Adipose tissue (tissue), 3 donors: Measurements from ENCODE around the gene LRFN5. TPM values are rescaled to one million over a fixed set of nuclear protein-coding genes. Genes with fewer than 3 reads are reported as not detected.
"Not testable (repeated sequence)": the region's sequence is repeated elsewhere in the genome, so short reads cannot be mapped to it uniquely, and the experiment has no call there.

Source experiments
- H3K27ac ChIP-seq: one replicate; pipeline ENCODE4 v1.5.1; 2013; ENCODE audit warnings: low read depth, low read length
- WGBS, 3 donors: extraction: QIAGEN DNeasy Blood & Tissue Kit; methylation state at CpG; one replicate each; pipeline ENCODE4 v1.1.7; 2013; 5-methylcytosine and 5-hydroxymethylcytosine counted together
- polyA plus RNA-seq, 3 donors: library from polyadenylated mRNA; stranded (reverse); fragments of 200-250 nt; gene quantifications; one replicate each; pipeline ENCODE4 v1.2.3, GENCODE V29; 2013
- donor health status: healthy with polysubstance abuse.
- donor health status: Bipolar disorder and iron deficiency.
- donor health status: healthy.

LRFN5 gene
- polyA plus RNA-seq, 3 donors, result 0.16 to 3.1 (median 0.83) TPM

- H3K27ac ChIP-seq, result no peak overlapping the region
- WGBS, 3 donors, result 26 to 59% (median 33%) methylated on average over 5 of the region's 5 CpGs
These were observed 142.8 kb downstream of the LRFN5 start for GRCh38 chr14:41749429-41749828.

DNA sequence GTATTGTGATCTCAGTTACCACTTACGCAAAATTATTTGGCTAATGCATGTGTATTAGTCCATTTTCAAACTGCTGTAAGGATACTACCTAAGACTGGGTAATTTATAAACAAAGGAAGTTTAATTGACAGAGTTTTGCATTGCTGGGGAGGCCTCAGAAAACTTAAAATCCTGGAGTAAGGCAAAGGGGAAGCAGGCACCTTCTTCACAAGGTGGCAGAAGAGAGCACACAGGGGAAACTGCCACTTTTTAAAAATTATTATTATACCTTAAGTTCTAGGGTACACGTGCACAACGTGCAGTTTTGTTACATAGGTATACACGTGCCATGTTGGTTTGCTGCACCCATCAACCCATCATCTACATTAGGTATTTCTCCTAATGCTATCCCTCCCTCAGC lies 143.9 kb downstream of the LRFN5 start:
- WGBS, 3 donors, result 63 to 85% (median 69%) methylated on average over 4 of the region's 4 CpGs
- H3K27ac ChIP-seq, result not testable (repeated sequence)

GRCh38 chr14:41758011-41758665 lies 151.5 kb downstream of the LRFN5 start:
- no peak overlapping the region for H3K27ac ChIP-seq
- WGBS, 3 donors, result 67 to 84% (median 67%) methylated on average over 1 of the region's 1 CpG

DNA sequence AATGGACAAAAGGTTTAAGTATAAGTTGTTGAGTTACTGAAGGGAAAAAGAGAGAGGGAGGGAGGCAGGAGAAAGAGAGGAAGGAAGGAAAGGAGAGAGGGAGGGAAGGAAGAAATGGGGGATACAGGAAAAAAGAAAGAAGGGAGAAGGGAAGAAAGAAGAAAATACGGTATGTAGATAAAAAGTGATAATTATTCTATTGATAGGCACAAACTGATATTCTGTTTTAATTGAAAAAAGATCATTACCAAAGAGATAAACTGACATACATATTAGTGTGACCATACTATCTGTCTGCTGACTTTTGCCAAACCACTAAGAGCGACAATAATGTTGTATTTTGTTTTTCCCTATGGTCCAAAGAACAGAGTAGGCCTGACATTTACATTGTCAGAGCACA lies 154.5 kb downstream of the LRFN5 start:
- no peak overlapping the region for H3K27ac ChIP-seq
- 75 to 88% (median 82%) methylated on average over 2 of the region's 2 CpGs for WGBS, 3 donors

GRCh38 chr14:41766772-41767171 lies 160.1 kb downstream of the LRFN5 start:
- WGBS, 3 donors, result 66 to 84% (median 77%) methylated on average over 5 of the region's 5 CpGs
- H3K27ac ChIP-seq, result no peak overlapping the region

- 17 to 56% (median 49%) methylated on average over 1 of the region's 1 CpG for WGBS, 3 donors
- H3K27ac ChIP-seq, result no peak overlapping the region
These were observed 167.0 kb downstream of the LRFN5 start for GRCh38 chr14:41773536-41774279.

DNA sequence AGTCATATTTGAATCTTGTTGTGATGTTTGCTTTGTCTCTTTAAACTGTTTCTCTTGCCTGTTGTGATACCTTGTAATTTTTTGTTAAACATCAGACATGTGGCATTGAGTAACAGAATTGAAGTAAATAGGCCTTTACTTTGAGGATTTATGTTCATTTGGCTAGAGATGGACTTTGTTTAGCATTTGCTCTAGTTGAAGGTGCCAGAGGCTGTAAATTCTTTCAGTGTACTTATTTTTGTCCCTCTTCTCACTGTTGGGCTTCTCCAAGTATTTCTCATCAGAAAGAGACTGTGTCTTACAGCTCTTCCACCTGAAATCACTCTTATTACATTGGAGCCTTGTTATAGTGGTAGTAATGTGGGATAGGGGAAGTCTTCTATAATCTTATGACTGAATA lies 175.8 kb downstream of the LRFN5 start:
- no peak overlapping the region for H3K27ac ChIP-seq

GRCh38 chr14:41783403-41783802 lies 176.7 kb downstream of the LRFN5 start:
- H3K27ac ChIP-seq, result no peak overlapping the region
- WGBS, 3 donors, result 75 to 89% (median 86%) methylated on average over 2 of the region's 2 CpGs

DNA sequence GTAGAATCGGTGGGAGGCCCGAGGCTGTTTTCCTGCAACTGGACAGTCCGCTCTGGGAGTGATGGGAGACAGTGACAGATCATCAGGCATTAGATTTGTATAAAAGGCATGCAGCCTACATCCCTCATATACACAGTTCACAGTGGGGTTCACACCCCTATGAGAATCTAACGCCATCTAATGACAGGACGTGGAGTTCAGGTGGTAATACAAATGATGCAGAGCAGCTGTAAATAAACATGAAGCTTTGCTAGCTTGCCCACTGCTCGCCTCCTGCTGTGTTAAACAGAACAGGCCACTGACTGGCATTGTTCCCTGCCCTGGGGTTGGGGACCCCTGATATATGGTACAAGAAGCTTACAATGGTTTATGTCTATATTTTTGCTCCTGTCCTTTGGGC lies 179.0 kb downstream of the LRFN5 start:
- WGBS, 3 donors, result 61 to 81% (median 77%) methylated on average over 6 of the region's 6 CpGs
- H3K27ac ChIP-seq, result no peak overlapping the region

GRCh38 chr14:41799817-41800216 lies 193.1 kb downstream of the LRFN5 start:
- WGBS, 3 donors, result 72 to 85% (median 79%) methylated on average over 1 of the region's 1 CpG
- H3K27ac ChIP-seq, result no peak overlapping the region

- no peak overlapping the region for H3K27ac ChIP-seq
- WGBS, 3 donors, result 71 to 85% (median 81%) methylated on average over 5 of the region's 5 CpGs
These were observed 199.0 kb downstream of the LRFN5 start for GRCh38 chr14:41805633-41806032.

DNA sequence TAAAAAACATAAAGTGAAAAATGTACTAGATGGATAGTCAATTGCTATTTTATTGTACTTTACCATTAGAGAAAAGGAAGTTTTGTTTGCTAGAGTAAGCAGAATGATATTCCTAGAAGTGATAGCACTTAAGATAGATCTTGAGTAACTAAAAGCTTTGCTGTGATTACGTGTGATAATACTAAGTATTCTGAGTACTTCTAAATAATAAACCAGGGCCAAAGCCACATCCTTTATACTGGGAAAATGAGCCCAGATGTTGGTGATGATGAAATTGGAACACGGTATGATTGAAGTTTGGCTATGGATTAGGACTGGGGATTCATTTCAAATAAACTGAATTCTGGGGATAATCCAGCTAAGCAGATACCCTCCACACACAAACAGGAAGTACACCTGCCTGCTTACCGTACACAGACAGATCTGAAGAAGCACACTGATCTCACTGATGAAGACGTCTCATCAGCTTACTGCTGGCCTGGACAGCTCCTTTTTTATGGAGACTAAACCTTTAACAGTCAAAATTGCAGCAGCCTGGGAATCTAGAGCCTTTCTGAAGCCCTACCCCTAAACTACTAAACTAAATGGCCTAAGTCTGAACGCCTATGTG lies 199.8 kb downstream of the LRFN5 start:
- H3K27ac ChIP-seq, result no peak overlapping the region
- 61 to 78% (median 69%) methylated on average over 5 of the region's 5 CpGs for WGBS, 3 donors

DNA sequence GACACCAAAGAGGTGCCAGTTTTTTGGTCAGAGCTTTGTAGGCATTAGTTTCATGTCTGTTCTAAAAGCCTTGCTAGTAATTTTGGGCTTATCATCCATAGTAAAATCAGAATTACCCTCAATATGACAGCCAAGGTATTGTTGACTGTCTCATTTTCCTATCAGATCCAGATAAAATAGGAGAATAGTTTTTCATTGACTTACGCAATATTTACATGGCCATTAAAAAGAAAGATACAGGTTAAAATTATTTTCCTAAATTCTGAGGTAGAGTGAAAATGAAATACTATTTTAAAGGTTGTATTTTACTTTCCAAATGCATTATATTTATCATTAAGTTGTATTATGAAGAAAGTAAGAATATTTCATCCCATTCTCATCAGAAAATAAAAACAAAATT lies 203.7 kb downstream of the LRFN5 start:
- no peak overlapping the region for H3K27ac ChIP-seq
- 83 to 93% (median 91%) methylated on average over 1 of the region's 1 CpG for WGBS, 3 donors

- WGBS, 3 donors, result 54 to 72% (median 63%) methylated on average over 1 of the region's 1 CpG
- H3K27ac ChIP-seq, result no peak overlapping the region
These were observed 210.9 kb downstream of the LRFN5 start for GRCh38 chr14:41817626-41818025.

DNA sequence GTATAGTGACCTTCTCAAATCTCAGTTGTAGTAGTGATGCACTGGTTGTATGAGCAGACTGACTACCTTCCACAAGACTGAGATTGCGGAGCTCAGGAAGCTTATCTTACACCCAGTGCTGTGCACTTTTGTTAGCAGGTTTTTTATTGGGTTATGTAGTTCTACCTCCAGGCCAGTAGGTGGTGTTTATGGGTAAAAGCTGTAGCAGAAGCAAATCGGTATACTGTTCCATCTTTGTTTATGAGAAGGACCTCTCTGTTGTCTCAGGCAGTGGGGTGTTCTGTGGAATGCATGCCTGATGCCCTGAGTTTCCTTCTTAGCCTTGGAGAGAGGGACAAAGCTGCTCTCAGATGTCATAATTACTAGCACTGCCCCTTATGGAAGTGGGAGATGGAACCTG lies 217.8 kb downstream of the LRFN5 start:
- 79 to 92% (median 91%) methylated on average over 2 of the region's 2 CpGs for WGBS, 3 donors

GRCh38 chr14:41825622-41826021 lies 218.9 kb downstream of the LRFN5 start:
- 65 to 85% (median 69%) methylated on average over 1 of the region's 1 CpG for WGBS, 3 donors

More for the DNA sequence above, 217.8 kb downstream of the LRFN5 start:
- no peak overlapping the region for H3K27ac ChIP-seq

DNA sequence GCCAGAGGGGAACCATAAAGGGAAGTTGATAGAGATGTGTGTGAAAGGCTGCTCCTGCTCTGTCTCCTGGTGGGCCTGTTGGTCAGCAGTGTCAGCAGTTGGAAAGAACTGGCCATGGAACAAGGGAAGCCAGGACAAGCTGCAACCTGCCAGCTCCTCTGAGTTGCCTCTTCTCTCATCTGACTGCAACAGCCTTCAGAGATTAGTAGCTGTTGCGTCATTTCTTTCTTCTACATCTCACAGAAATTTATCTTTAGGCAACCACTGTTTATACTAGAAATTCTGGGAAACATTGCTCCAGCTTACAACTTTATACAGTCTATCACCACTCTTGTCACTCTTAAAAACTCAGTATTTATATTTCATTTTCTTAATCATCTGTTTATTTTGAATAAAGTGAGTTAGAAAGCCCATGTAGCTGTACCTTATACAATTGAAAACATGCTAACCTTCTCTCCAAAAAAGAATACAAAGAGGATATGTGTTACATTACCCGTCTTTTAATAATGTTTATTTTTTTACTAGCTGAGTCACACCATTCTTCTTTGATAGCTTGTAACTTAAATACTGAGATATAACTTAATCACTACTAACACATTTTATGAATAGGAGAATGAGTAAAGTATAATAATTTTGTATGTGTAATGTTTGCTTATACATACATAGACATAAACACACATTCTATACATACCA lies 224.2 kb downstream of the LRFN5 start:
- H3K27ac ChIP-seq, result no peak overlapping the region
- 55 to 62% (median 60%) methylated on average over 2 of the region's 2 CpGs for WGBS, 3 donors

More at GRCh38 chr14:41825622-41826021, 218.9 kb downstream of the LRFN5 start:
- H3K27ac ChIP-seq, result no peak overlapping the region

GRCh38 chr14:41839661-41840060 lies 233.0 kb downstream of the LRFN5 start:
- no peak overlapping the region for H3K27ac ChIP-seq
- WGBS, 3 donors, result 68 to 85% (median 84%) methylated on average over 2 of the region's 2 CpGs

DNA sequence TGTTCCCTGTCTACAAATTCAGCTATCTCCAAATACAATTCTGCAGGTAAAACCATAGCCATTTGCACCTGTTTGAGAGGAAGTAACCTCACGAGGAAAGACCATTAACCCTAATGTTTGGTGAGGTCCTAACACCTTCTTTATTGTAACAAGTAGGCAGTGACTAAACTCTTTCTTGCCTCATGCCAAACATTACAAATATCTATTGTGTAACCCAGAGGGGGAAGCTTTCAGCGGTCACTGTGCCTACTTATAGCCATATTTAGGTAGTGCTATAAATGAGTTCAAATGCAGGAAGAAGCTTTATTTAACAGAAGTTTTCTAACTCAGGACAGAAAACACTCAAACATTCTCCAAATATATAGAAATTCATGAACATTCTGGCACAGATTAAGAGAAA lies 252.7 kb downstream of the LRFN5 start:
- WGBS, 3 donors, result 50 to 55% (median 53%) methylated on average over 2 of the region's 2 CpGs
- H3K27ac ChIP-seq, result no peak overlapping the region
